Adrenal gland (tissue), 5 donors: Measurements from ENCODE around the gene NAALADL2.

Source experiments
- CTCF ChIP-seq, 6 experiments: fragments of 450-650 bp in 4 of 6; fragments of 200-600 bp in 2 of 6; sonication (generic) in 1 of 6; IDR thresholded peaks; 1 replicate in 5 of 6; 2 replicates in 1 of 6; pipeline versions ENCODE4 v1.5.1 to v1.8.0; 2016 to 2021; ENCODE audit warnings: antibody characterized with exemption in 6 of 6, mild to moderate bottlenecking in 2 of 6, moderate library complexity in 1 of 6
- POLR2A ChIP-seq, 2 donors: fragments of 450-650 bp; IDR thresholded peaks; one replicate each; pipeline ENCODE4 v1.6.1; 2017; ENCODE audit warnings: antibody characterized with exemption in 2 of 2, mild to moderate bottlenecking in 2 of 2, moderate library complexity in 1 of 2
- donor health status: DM: no; HTN: no; CAD: no.

GRCh38 chr3:175571096-175571495 lies 712.0 kb downstream of the NAALADL2 start:
- TF ChIP-seq CTCF (IDR thresholded peaks at IDR 0.05) (no peak), POLR2A (IDR thresholded peaks at IDR 0.05) (no peak)
